IgD-negative memory B cell (primary cell): ENCODE data around the gene TBC1D22A. TPM values are rescaled to one million over a fixed set of nuclear protein-coding genes. Genes with fewer than 3 reads are reported as not detected.

Source experiments
- H3K27ac Mint-ChIP-seq, 3 donors: one replicate each; pipeline ENCODE4 v1.8.0; 2020 to 2022; ENCODE audit warnings: mild to moderate bottlenecking in 3 of 3, mixed read lengths in 3 of 3, moderate library complexity in 1 of 3
- H3K27me3 Mint-ChIP-seq: one replicate; pipeline ENCODE4 v1.8.0; 2021; ENCODE audit warnings: mixed read lengths
- H3K36me3 Mint-ChIP-seq: one replicate; pipeline ENCODE4 v1.8.0; 2020; ENCODE audit warnings: mild to moderate bottlenecking, mixed read lengths
- H3K4me1 Mint-ChIP-seq, 3 donors: one replicate each; pipeline ENCODE4 v1.8.0; 2020 to 2022; ENCODE audit warnings: mixed read lengths in 3 of 3, mild to moderate bottlenecking in 1 of 3
- H3K4me3 Mint-ChIP-seq, 4 donors: one replicate each; pipeline ENCODE4 v1.8.0; 2020 to 2022; ENCODE audit warnings: mild to moderate bottlenecking in 4 of 4, mixed read lengths in 4 of 4, moderate library complexity in 3 of 4
- H3K9me3 Mint-ChIP-seq, 3 donors: one replicate each; pipeline ENCODE4 v1.8.0; 2020 to 2021; ENCODE audit warnings: mixed read lengths in 3 of 3, mild to moderate bottlenecking in 1 of 3
- polyA plus RNA-seq: library from polyadenylated mRNA; unstranded; fragments of 300-500 nt; fragmentation: Illumina TruSeq; gene quantifications from one replicate; pipeline ENCODE4 v1.2.3, GENCODE V29; 2021

Gene TBC1D22A
- polyA plus RNA-seq, 1 donor from 2014 or later, result 64.3 TPM

DNA sequence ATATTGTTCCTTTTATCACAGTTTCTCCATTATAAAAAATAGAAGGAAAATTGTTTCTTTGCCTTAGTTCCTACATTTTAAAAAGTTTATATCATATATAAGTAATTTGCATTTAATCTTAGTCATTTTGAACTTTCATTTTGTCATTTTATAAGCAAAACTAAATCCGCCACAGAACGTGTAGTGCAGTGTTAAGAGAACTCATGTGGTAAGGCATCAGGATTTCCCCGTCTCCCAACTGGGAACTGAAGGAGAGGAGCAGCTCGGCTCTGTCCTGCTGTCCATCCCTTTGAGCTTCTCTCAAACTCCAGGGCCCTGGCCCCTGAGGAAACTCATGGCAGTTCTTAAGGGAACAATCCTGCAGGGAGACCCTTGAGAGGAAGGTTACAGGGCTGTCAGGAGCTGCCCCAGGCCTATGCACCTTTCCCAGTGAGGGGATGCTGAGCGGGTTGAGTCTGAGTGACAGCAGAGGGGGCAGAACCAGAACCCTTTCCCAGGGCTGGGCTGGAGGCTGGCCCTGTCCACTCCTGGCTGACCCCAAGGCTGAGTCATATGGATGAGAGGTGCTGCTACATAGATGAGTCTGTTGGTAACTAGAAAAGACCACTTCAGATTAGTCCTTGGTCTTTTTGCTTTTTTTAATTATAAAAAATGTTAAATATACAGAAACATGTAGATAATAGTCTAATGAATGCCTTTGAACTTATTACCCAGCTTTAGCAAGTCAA lies 333.1 kb downstream of the TBC1D22A start:
- Mint-ChIP-seq H3K4me3 (no peak overlapping the region), H3K36me3 (peaks cover 27% of the 10 kb centered on the region), H3K4me1 (peaks cover 5 to 32% (median 27%) of the 10 kb centered on the region in 3 donors), H3K27ac (no peak overlapping the region), H3K27me3 (no peaks in the 10 kb centered on the region), H3K9me3 (peaks cover 0 to 6% (median 5%) of the 10 kb centered on the region in 3 donors)

DNA sequence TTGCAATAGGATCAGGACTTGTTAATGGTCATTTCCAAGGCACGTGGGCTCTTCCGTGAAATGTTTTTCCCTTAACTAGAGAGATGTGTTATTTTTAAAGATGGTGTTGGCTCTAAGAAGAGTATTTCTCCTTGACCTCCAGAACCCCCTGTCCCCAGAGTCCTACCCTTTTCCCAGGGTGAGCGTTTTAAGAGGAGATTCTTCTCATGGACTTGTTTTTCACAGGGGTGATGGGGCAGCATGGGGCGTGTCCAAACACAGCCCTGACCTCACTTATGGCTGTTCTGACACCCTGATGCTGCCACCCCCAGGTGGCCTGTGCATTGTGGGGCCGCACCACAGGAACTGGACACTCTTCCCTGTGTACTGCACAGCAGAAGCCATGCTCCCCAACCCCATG lies 335.7 kb downstream of the TBC1D22A start:
- H3K4me1 Mint-ChIP-seq, result peaks cover 5 to 15% (median 14%) of the 10 kb centered on the region in 3 donors
- no peaks in the 10 kb centered on the region for H3K27me3 Mint-ChIP-seq
- no peak overlapping the region for H3K4me3 Mint-ChIP-seq
- H3K36me3 Mint-ChIP-seq, result peaks cover 20% of the 10 kb centered on the region
- peaks cover 0 to 6% (median 2%) of the 10 kb centered on the region in 3 donors for H3K9me3 Mint-ChIP-seq
- H3K27ac Mint-ChIP-seq, result no peak overlapping the region

GRCh38 chr22:47098554-47098953 lies 336.1 kb downstream of the TBC1D22A start:
- Mint-ChIP-seq H3K27ac (no peak overlapping the region), H3K4me1 (peaks cover 5 to 14% (median 13%) of the 10 kb centered on the region in 3 donors), H3K9me3 (peaks cover 0 to 6% (median 2%) of the 10 kb centered on the region in 3 donors), H3K36me3 (peaks cover 20% of the 10 kb centered on the region), H3K27me3 (no peaks in the 10 kb centered on the region), H3K4me3 (no peak overlapping the region)

- no peak overlapping the region for H3K4me3 Mint-ChIP-seq
- H3K27ac Mint-ChIP-seq, result no peak overlapping the region
- H3K9me3 Mint-ChIP-seq, result peaks cover 0 to 2% (median 0%) of the 10 kb centered on the region in 3 donors
- peaks cover 15% of the 10 kb centered on the region for H3K36me3 Mint-ChIP-seq
- no peaks in the 10 kb centered on the region for H3K27me3 Mint-ChIP-seq
- peaks cover 2 to 5% (median 4%) of the 10 kb centered on the region in 3 donors for H3K4me1 Mint-ChIP-seq
Observed at GRCh38 chr22:47100019-47100418, 337.6 kb downstream of the TBC1D22A start.

GRCh38 chr22:47100646-47101200 lies 338.3 kb downstream of the TBC1D22A start:
- Mint-ChIP-seq H3K4me3 (no peak overlapping the region), H3K9me3 (peaks cover 0 to 2% (median 0%) of the 10 kb centered on the region in 3 donors), H3K27ac (no peak overlapping the region), H3K36me3 (peaks cover 15% of the 10 kb centered on the region), H3K27me3 (no peaks in the 10 kb centered on the region), H3K4me1 (peaks cover 2 to 5% (median 3%) of the 10 kb centered on the region in 3 donors)

GRCh38 chr22:47101321-47101885 lies 339.0 kb downstream of the TBC1D22A start:
- Mint-ChIP-seq H3K36me3 (peaks cover 15% of the 10 kb centered on the region), H3K27ac (no peak overlapping the region), H3K27me3 (no peaks in the 10 kb centered on the region), H3K4me1 (peaks cover 0 to 3% (median 0%) of the 10 kb centered on the region in 3 donors), H3K9me3 (peaks cover 0 to 2% (median 0%) of the 10 kb centered on the region in 3 donors), H3K4me3 (no peak overlapping the region)

DNA sequence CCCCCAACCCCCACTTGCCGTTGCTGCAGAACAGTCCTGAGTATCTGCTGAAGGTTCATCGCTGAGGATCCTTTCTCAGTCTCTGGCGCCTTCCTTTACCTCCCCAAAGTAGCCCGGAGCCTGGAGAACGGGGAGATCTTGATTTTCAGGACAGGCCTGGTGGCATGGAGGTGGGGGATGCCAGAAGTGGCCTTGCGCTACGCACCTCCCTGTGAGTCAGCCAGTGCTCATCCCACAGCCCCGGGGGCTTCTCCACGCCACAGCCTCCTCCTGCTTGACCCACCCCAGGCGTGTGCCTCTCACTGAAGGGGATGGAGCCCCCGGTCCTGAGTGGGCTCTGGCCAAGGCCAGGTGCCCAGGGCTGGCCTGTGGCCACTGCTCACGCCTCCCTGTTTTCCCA lies 339.6 kb downstream of the TBC1D22A start:
- Mint-ChIP-seq H3K36me3 (peaks cover 14% of the 10 kb centered on the region), H3K27me3 (no peaks in the 10 kb centered on the region), H3K4me3 (no peak overlapping the region), H3K4me1 (peaks cover 0 to 3% (median 0%) of the 10 kb centered on the region in 3 donors), H3K27ac (no peak overlapping the region), H3K9me3 (peaks cover 0 to under 1% (median 0%) of the 10 kb centered on the region in 3 donors)

GRCh38 chr22:47102648-47103047 lies 340.2 kb downstream of the TBC1D22A start:
- H3K9me3 Mint-ChIP-seq, result no peaks in the 10 kb centered on the region
- H3K4me1 Mint-ChIP-seq, result peaks cover 0 to 2% (median 1%) of the 10 kb centered on the region in 3 donors
- peaks cover 18% of the 10 kb centered on the region for H3K36me3 Mint-ChIP-seq
- no peak overlapping the region for H3K4me3 Mint-ChIP-seq
- H3K27ac Mint-ChIP-seq, result no peak overlapping the region
- H3K27me3 Mint-ChIP-seq, result no peaks in the 10 kb centered on the region

DNA sequence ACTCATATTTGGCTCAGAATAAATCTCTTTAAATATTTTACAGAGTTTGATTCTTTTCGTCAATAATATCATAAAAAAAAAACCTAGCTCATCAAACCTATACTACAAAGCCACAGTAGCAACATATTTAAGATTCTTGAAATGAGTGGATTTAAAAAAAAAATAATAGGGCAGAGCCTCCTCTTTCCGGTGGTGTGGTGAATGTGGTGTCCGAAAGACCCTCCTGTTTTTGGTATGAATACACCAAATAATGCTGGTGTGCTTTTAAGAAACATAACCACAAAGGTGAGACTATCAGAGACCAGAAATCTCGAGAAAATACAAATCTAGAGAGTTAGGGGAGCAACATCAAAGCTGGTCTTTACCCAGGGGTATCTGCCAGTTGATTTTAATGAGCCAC lies 342.6 kb downstream of the TBC1D22A start:
- H3K27ac Mint-ChIP-seq, result peak overlapping the region in 2 of 3 donors; percentile 25 to 67
- peaks cover 14% of the 10 kb centered on the region for H3K36me3 Mint-ChIP-seq
- H3K9me3 Mint-ChIP-seq, result peaks cover 0 to 1% (median 0%) of the 10 kb centered on the region in 3 donors
- H3K27me3 Mint-ChIP-seq, result no peaks in the 10 kb centered on the region
- H3K4me1 Mint-ChIP-seq, result peaks cover 0 to 4% (median 1%) of the 10 kb centered on the region in 3 donors
- H3K4me3 Mint-ChIP-seq, result no peak overlapping the region

DNA sequence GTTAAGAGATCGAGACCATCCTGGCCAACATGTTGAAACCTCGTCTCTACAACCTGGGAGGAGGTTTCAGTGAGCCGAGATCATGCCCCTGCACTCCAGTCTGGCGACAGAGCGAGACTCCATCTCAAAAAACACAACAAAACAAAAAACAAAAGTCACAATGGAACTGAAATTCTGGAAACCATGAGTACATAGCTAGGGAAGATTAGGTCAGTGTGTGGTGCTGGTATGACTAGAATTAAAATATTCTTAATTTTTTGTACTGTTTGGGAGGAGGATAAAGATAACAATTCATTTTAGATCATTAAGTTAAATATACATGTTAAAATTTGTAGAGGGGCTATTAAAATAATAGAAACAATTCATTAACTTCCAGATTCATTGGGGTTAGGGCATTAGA lies 344.4 kb downstream of the TBC1D22A start:
- Mint-ChIP-seq H3K27me3 (no peaks in the 10 kb centered on the region), H3K4me3 (no peak overlapping the region), H3K9me3 (peaks cover 0 to 1% (median 0%) of the 10 kb centered on the region in 3 donors), H3K4me1 (peaks cover 0 to 4% (median 1%) of the 10 kb centered on the region in 3 donors), H3K36me3 (peaks cover 16% of the 10 kb centered on the region), H3K27ac (no peak overlapping the region)

GRCh38 chr22:47107431-47107830 lies 345.0 kb downstream of the TBC1D22A start:
- Mint-ChIP-seq H3K36me3 (peaks cover 16% of the 10 kb centered on the region), H3K4me3 (no peak overlapping the region), H3K27me3 (no peaks in the 10 kb centered on the region), H3K27ac (peak overlapping the region in 2 of 3 donors; percentile 1 to 80), H3K4me1 (peaks cover 0 to 4% (median 1%) of the 10 kb centered on the region in 3 donors), H3K9me3 (peaks cover 0 to 1% (median 0%) of the 10 kb centered on the region in 3 donors)

DNA sequence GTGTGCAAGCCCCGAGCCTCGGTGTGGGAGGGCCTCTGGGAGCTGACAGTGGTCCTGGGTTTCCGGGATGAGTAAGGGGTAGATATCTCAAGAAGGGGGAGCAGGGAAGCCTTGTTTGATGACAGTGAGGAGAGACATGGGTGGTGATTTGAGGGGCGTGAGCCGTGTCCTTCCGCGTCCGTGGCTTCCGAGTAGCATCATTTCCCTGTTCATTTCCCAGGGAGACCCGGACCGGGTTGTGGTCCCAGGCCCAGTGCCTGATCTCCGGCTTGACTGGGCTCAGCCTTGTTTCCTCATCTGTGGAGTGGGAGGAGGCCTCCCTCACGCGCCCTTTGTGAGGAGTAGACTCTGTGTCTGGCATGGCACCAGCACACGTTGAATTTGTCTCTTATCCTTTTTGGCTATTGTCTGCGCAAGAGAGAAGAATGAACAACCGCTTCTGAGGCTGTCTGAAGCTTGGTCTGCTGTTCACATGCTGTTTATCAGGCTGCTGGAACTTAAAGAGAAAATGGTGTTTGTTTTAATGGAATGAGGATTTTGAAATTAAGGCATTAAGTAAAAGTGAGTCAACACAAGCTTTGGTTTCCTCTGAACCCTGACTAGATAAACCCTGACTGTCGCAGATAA lies 348.5 kb downstream of the TBC1D22A start:
- Mint-ChIP-seq H3K27me3 (no peaks in the 10 kb centered on the region), H3K4me1 (peaks cover 0 to 5% (median 1%) of the 10 kb centered on the region in 3 donors), H3K27ac (no peak overlapping the region), H3K9me3 (peaks cover 0 to 1% (median 0%) of the 10 kb centered on the region in 3 donors), H3K4me3 (no peak overlapping the region), H3K36me3 (peaks cover 16% of the 10 kb centered on the region)

- H3K4me1 Mint-ChIP-seq, result peaks cover 0 to 4% (median 1%) of the 10 kb centered on the region in 3 donors
- H3K4me3 Mint-ChIP-seq, result no peak overlapping the region
- H3K36me3 Mint-ChIP-seq, result peaks cover 16% of the 10 kb centered on the region
- H3K27me3 Mint-ChIP-seq, result no peaks in the 10 kb centered on the region
- peaks cover 0 to 1% (median 0%) of the 10 kb centered on the region in 3 donors for H3K9me3 Mint-ChIP-seq
- no peak overlapping the region for H3K27ac Mint-ChIP-seq
Observed at GRCh38 chr22:47111626-47112581, 349.5 kb downstream of the TBC1D22A start.

- H3K9me3 Mint-ChIP-seq, result peaks cover 0 to 1% (median 0%) of the 10 kb centered on the region in 3 donors
- H3K36me3 Mint-ChIP-seq, result peaks cover 11% of the 10 kb centered on the region
- peaks cover 0 to 4% (median 0%) of the 10 kb centered on the region in 3 donors for H3K4me1 Mint-ChIP-seq
- no peaks in the 10 kb centered on the region for H3K27me3 Mint-ChIP-seq
- H3K27ac Mint-ChIP-seq, result no peak overlapping the region
- no peak overlapping the region for H3K4me3 Mint-ChIP-seq
Observed at GRCh38 chr22:47112582-47112965, 350.1 kb downstream of the TBC1D22A start.
